Endothelial cell of umbilical vein (primary cell): Measurements from ENCODE around the gene SMIM12. TPM values are rescaled to one million over a fixed set of nuclear protein-coding genes. Genes with fewer than 3 reads are reported as not detected.

Experiments
- BruUV-seq: library from RNA; stranded (reverse); fragments of 400-500 nt; replicated peaks from 2 replicates; lab custom pipeline; 2021; lab: Mats Ljungman, UMichigan
- CTCF ChIA-PET: fragments of 300-600, 350-600 bp; sonication (Branson Sonifier 250); formaldehyde crosslinking; loops from one replicate; lab custom pipeline; 2021; ENCODE audit warnings: antibody characterized with exemption, inconsistent platforms; lab: Charles Lee
- POLR2A ChIA-PET: fragments of 300-600, 350-600 bp; sonication (Branson Sonifier 250); formaldehyde crosslinking; loops from one replicate; lab custom pipeline; 2021; ENCODE audit warnings: antibody characterized with exemption, inconsistent platforms; lab: Charles Lee
- DNase-seq: peaks from one replicate; pipeline ENCODE4 v3.0.0-alpha.2; 2011; ENCODE audit warnings: low read depth, low spot score
- FAIRE-seq: peaks from 2 replicates; lab custom pipeline; 2011; peaks lifted over from hg19 to GRCh38; lab: Jason Lieb, UNC
- H2AFZ ChIP-seq: 2 replicates; pipeline ENCODE4 v1.6.0; 2012; ENCODE audit warnings: low read depth, low read length, control low read depth, inconsistent platforms
- H3K27ac ChIP-seq: 2 replicates; pipeline ENCODE4 v1.5.1; 2011; ENCODE audit warnings: low read depth, mild to moderate bottlenecking, control low read depth, low read length, moderate library complexity; ENCODE audit not compliant: insufficient read depth
- H3K27me3 ChIP-seq, 2 experiments: 2 replicates each; pipeline versions ENCODE4 v1.6.0 to v1.6.1; 2011; ENCODE audit warnings: low read length in 2 of 2, mixed read lengths in 1 of 2; ENCODE audit not compliant: control insufficient read depth in 2 of 2, insufficient read depth in 2 of 2
- H3K36me3 ChIP-seq, 2 experiments: 2 replicates in 1 of 2; 3 replicates in 1 of 2; pipeline ENCODE4 v1.5.1; 2011; ENCODE audit warnings: low read length in 2 of 2, mild to moderate bottlenecking in 1 of 2, moderate library complexity in 1 of 2; ENCODE audit not compliant: control insufficient read depth in 2 of 2, insufficient read depth in 2 of 2; ENCODE audit errors: extremely low read depth in 1 of 2
- H3K4me1 ChIP-seq: 3 replicates; pipeline ENCODE4 v1.5.1; 2011; ENCODE audit warnings: mild to moderate bottlenecking, low read length; ENCODE audit not compliant: control insufficient read depth, insufficient read depth; ENCODE audit errors: extremely low read depth
- H3K4me2 ChIP-seq: 2 replicates; pipeline ENCODE4 v1.6.1; 2011; ENCODE audit warnings: low read length, control low read depth, mixed read lengths; ENCODE audit not compliant: insufficient read depth
- H3K4me3 ChIP-seq, 3 experiments: fragments of 200-600 bp in 1 of 3; sonication (generic), shearing (Covaris generic) in 1 of 3; replicated peaks in 1 of 3; 2 replicates each; pipeline ENCODE4 v1.5.1; 2011 to 2016; ENCODE audit warnings: control low read depth in 3 of 3, low read length in 3 of 3, mild to moderate bottlenecking in 2 of 3, inconsistent platforms in 1 of 3, low read depth in 1 of 3, moderate library complexity in 1 of 3; ENCODE audit not compliant: insufficient read depth in 1 of 3
- H3K79me2 ChIP-seq: 2 replicates; pipeline ENCODE4 v1.6.0; 2012; ENCODE audit warnings: low read length, inconsistent platforms; ENCODE audit not compliant: control insufficient read depth, insufficient read depth
- H3K9ac ChIP-seq: replicated peaks from 2 replicates; pipeline ENCODE3; 2011; ENCODE audit warnings: low read length, control low read depth; ENCODE audit not compliant: insufficient read depth; ENCODE audit errors: extremely low read depth
- H3K9me1 ChIP-seq: replicated peaks from 3 replicates; pipeline ENCODE4 v1.6.0; 2011; ENCODE audit warnings: mild to moderate bottlenecking, low read length; ENCODE audit not compliant: control insufficient read depth, insufficient read depth; ENCODE audit errors: extremely low read depth
- H3K9me3 ChIP-seq: replicated peaks from 2 replicates; pipeline ENCODE4 v1.5.1; 2012; ENCODE audit warnings: low read length, inconsistent platforms; ENCODE audit not compliant: control insufficient read depth, insufficient read depth
- H4K20me1 ChIP-seq: replicated peaks from 2 replicates; pipeline ENCODE3; 2011; ENCODE audit warnings: mild to moderate bottlenecking, low read length; ENCODE audit not compliant: control insufficient read depth, insufficient read depth; ENCODE audit errors: extremely low read depth
- EZH2 ChIP-seq: IDR thresholded peaks from 2 replicates; pipeline ENCODE4 v1.6.1; 2012; ENCODE audit warnings: borderline replicate concordance, low read depth, mild to moderate bottlenecking, moderate library complexity, low read length, inconsistent platforms; ENCODE audit not compliant: severe bottlenecking
- FOS ChIP-seq: IDR thresholded peaks from 2 replicates; pipeline ENCODE4 v1.6.1; 2011; ENCODE audit warnings: mild to moderate bottlenecking, low read length, moderate library complexity, borderline replicate concordance; ENCODE audit not compliant: insufficient read depth
- GATA2 ChIP-seq: IDR thresholded peaks from 2 replicates; pipeline ENCODE4 v1.7.0; 2011; ENCODE audit warnings: low read depth, mild to moderate bottlenecking, moderate library complexity, mixed read lengths, low read length; ENCODE audit not compliant: insufficient read length, insufficient read depth
- JUN ChIP-seq: IDR thresholded peaks from 2 replicates; pipeline ENCODE4 v1.6.1; 2011; ENCODE audit warnings: borderline replicate concordance, low read depth; ENCODE audit not compliant: insufficient read length, insufficient read depth
- MAX ChIP-seq: IDR thresholded peaks from 2 replicates; pipeline ENCODE4 v1.6.1; 2011; ENCODE audit not compliant: insufficient read depth, insufficient read length
- MYC ChIP-seq: IDR thresholded peaks from one replicate; pipeline ENCODE4 v1.6.1; 2011; ENCODE audit warnings: mild to moderate bottlenecking, low read depth, low read length
- POLR2A ChIP-seq: IDR thresholded peaks from 2 replicates; pipeline ENCODE4 v1.6.1; 2012; ENCODE audit warnings: low read depth, mild to moderate bottlenecking, control low read depth, low read length
- POLR2AphosphoS5 ChIP-seq: IDR thresholded peaks from 2 replicates; pipeline ENCODE4 v1.6.1; 2012; ENCODE audit warnings: low read depth, mild to moderate bottlenecking, control low read depth, low read length, moderate library complexity; ENCODE audit not compliant: insufficient read depth
- dilution Hi-C: fragments of 300-500 bp; cut with MboI; formaldehyde crosslinking; loops from one replicate; pipeline ENCODE4 v1.15.0; 2019; ENCODE audit warnings: low sequenced_read_pairs; ENCODE audit not compliant: extremely low pct_ligation_motif_present
- intact Hi-C: fragments of 100-400 bp; cut with micrococcal nuclease; formaldehyde crosslinking; loops from one replicate; pipeline ENCODE4 v1.10.0; 2022
- polyA plus RNA-seq, 4 experiments: library from polyadenylated mRNA; depleted of rRNA in 3 of 4; stranded (reverse) in 3 of 4; unstranded in 1 of 4; fragments of >200 nt; gene quantifications; 2 replicates each; pipeline versions ENCODE4 v1.2.1 to v1.2.3, GENCODE V29; 2011 to 2012; ENCODE audit warnings: missing spikeins in 1 of 4
- total RNA-seq: library from RNA; stranded (reverse); gene quantifications from 2 replicates; pipeline ENCODE4 v1.2.3, GENCODE V29; 2021
- TF ChIP-seq, protein P1 (sequence below), 2 donors: IDR thresholded peaks; 1 replicate in 1 of 2; 2 replicates in 1 of 2; pipeline ENCODE4 v1.5.1; 2011; ENCODE audit warnings: low read length in 2 of 2, mild to moderate bottlenecking in 2 of 2, moderate library complexity in 2 of 2, control low read depth in 1 of 2, inconsistent platforms in 1 of 2, low read depth in 1 of 2; ENCODE audit not compliant: insufficient read depth in 1 of 2; ENCODE audit errors: extremely low read depth in 1 of 2

SMIM12 gene
- total and polyA plus RNA-seq, 2 donors (not counting 3 experiments of a cell fraction or from before 2014, with no cell fraction given): 66.2 to 85.9 TPM

DNA sequence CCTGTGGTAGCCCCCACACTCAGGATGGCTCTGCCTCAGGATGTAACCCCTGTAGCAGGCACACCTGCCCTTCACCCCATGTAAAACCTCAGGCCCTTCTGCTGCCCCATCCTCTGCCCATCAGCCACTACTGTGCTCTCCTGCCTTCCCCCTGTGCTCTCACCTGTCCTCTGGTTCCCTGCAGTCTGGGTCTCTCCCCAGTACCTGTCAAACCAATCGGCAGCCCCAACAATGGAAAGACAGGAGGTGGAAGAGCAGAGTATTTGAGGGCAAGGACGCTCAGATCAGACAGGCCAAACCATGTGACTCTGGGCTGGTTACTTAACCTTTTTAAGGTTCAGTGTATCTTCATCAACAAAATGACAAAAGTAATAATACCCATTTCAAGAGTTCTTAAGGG is 30.9 kb downstream of the SMIM12 start:
- dilution Hi-C loops (no loop called here), intact Hi-C loops (no loop called here)
- Histone ChIP-seq H3K9ac (no peak overlapping the region), H3K27me3 (peaks cover 2 to 3% of the 10 kb centered on the region in 2 experiments), H3K4me2 (no peak overlapping the region), H4K20me1 (no peaks in the 10 kb centered on the region), H3K9me1 (no peaks in the 10 kb centered on the region), H3K27ac (no peak overlapping the region), H3K4me1 (no peaks in the 10 kb centered on the region), H3K4me3 (no peak overlapping the region), H3K79me2 (no peaks in the 10 kb centered on the region), H3K9me3 (no peaks in the 10 kb centered on the region), H2AFZ (no peak overlapping the region), H3K36me3 (no peaks in the 10 kb centered on the region)
- no peak for DNase-seq
- FAIRE-seq: no peak
- POLR2A ChIA-PET: no interaction called here
- TF ChIP-seq POLR2AphosphoS5 (no peak), FOS (no peak), JUN (no peak), MYC (no peak), EZH2 (no peak), POLR2A (no peak), MAX (no peak), GATA2 (no peak)
- TF ChIP-seq, protein P1, sequence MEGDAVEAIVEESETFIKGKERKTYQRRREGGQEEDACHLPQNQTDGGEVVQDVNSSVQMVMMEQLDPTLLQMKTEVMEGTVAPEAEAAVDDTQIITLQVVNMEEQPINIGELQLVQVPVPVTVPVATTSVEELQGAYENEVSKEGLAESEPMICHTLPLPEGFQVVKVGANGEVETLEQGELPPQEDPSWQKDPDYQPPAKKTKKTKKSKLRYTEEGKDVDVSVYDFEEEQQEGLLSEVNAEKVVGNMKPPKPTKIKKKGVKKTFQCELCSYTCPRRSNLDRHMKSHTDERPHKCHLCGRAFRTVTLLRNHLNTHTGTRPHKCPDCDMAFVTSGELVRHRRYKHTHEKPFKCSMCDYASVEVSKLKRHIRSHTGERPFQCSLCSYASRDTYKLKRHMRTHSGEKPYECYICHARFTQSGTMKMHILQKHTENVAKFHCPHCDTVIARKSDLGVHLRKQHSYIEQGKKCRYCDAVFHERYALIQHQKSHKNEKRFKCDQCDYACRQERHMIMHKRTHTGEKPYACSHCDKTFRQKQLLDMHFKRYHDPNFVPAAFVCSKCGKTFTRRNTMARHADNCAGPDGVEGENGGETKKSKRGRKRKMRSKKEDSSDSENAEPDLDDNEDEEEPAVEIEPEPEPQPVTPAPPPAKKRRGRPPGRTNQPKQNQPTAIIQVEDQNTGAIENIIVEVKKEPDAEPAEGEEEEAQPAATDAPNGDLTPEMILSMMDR (IDR thresholded peaks at IDR 0.05; ENCODE audit: extremely low read depth in 1 of 2, insufficient read depth in 1 of 2, low read depth in 1 of 2, low read length in 2 of 2): no peak
- no TSS peak for BruUV-seq
- CTCF ChIA-PET: interaction anchor here (1.0 kb wide), 1 partner anchor 24 kb away, joined by 3 read pairs; no protein-coding TSS in a partner anchor
